Amniotic stem cell (primary cell): Measurements from ENCODE around the gene INCA1.

Experiments
- DNase-seq: peaks from one replicate; lab custom pipeline; 2025; lab: John Stamatoyannopoulos, UW

Gene INCA1

DNA sequence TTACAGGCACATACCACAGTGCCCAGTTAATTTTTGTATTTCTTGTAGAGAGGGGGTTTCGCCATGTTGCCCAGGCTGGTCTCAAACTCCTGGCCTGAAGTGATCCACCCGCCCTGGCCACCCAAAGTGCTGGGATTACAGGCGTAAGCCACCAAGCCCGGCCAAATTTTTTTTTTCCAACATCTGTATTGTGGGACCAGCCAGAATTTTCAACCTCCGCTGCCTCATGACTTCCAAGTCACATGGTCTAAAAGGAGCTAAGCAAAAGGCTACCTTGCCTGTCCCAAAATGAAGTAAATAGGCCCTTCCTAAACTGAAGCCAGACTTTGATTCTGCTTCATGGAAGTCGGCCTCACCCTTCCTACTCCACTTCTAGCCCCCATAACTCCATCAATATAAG lies 25.5 kb downstream of the INCA1 start:
- DNase-seq = no peak

DNA sequence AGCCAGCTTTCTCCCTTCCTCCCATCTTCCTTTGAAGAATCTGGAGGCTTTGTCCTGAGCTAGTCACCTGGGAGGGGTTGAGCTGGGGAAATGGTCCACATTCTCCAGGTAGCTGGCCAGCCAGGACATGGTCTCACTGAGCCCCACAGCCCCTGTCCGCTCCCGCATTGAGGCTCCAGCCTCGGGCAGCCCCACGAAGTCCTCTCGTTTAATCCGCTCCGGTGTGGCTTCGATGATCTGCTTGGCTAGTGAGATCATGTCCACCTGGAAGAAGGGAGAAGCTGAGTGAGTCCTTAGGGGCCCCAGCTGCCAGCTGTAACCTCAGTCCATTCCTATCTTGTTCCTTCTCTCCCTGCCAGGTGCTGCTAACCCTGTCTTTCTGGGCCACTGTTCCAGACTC lies 27.0 kb downstream of the INCA1 start:
- no peak for DNase-seq

DNA sequence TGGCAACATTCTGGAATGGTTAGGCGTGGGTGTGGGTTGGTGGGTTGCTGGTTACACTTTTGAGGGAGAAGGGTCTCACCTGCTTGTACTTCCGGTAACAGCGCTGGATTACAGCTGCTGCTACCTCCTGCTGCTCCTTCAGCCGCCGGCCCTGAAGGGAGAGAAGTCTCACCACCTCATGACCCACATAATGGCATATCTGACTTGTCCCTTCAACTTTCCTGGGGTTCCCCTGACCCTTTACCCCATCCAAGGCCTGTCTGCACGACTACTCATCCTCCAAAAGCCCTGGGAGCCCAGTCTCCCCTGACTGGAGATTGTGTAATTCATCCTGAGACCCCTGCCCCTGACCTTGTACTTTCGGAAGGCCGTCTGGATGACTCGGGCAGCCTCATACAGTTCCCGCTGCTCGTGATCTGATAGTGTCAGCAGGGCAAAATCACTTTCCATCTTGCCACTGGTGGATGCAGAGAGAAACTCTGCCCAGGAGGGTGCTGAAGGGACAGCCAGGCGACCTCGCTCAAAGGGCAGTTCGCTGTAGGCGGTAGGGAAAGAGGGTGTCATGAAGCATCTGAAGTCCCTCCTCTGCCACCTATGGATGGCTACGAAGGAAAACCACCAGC lies 27.7 kb downstream of the INCA1 start:
- peak; percentile 10 for DNase-seq

DNA sequence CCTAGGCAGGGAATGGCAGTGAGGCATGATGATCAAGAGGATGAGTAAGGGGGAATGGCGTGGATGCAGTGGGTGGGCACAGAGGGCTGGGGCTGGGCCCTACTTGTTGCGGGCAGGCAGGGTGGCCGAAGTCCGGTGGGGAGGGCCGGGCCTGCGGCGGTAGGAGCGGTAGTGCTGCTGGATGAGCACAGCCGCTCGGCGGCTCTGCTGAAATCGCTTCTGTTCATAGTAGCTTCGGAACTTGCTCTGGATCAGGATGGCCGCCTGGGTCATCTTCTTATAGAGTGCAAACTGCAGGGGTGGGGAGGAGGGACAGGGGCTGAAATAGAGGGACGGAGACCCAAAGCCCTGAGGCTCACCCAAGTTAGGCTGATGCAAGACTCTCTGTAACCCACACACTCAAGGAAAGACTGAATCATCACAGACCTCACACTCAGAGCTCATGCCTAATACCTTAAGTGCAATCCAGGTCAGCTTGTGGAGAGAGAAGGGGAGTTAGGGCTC lies 28.2 kb downstream of the INCA1 start:
- peak; percentile 91 for DNase-seq

DNA sequence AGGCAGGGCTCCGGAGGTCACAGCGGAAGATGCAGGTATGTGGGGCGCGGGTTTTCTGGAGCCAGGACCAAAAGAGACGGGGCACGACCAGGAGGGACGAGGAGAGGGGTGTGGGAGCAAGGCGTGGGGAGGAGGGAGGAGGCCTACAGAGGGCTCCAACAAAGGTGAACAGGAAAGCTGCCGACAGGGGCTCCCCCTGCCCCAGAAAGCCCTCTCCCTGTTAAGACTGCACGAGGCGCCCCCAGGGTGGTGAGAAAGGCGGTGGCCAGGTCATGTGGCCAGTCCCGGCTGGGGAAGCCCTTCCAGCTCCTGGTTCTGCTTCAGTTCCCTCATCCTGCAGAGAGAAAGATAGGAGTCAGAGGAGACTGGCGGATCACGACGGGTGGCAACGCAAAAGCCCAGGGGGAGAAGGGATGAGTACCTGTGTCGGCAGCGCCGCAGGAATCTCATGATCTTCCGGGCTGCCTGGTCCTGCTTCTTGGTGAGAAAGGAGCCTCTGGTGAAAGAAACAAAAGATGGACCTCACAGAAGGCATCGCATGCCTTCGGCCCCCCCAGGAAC lies 28.8 kb downstream of the INCA1 start:
- DNase-seq = peak; percentile 11

- peak; percentile 91 for DNase-seq
Observed at GRCh38 chr17:4967539-4968485, 29.5 kb downstream of the INCA1 start, which contains the start of gene SPAG7. Gene SPAG7 (minus strand): TSS chr17:4967817. CDS start chr17:4967804, 13 bp downstream.

GRCh38 chr17:4966844-4967538 lies 30.3 kb downstream of the INCA1 start:
- DNase-seq = peak; percentile 98

GRCh38 chr17:4965311-4965986 lies 31.9 kb downstream of the INCA1 start:
- DNase-seq = no peak

GRCh38 chr17:4960279-4960922 lies 36.9 kb downstream of the INCA1 start:
- DNase-seq = no peak

GRCh38 chr17:4959261-4959965 lies 37.9 kb downstream of the INCA1 start:
- DNase-seq = no peak

- no peak for DNase-seq
Observed at GRCh38 chr17:4958102-4958501, 39.2 kb downstream of the INCA1 start.

- DNase-seq = no peak
Observed at GRCh38 chr17:4956493-4957061, 40.7 kb downstream of the INCA1 start.

GRCh38 chr17:4955091-4955490 lies 42.2 kb downstream of the INCA1 start:
- no peak for DNase-seq

- peak; percentile 40 for DNase-seq
Observed at GRCh38 chr17:4953451-4953961, 43.8 kb downstream of the INCA1 start.

GRCh38 chr17:4951486-4951885 lies 45.8 kb downstream of the INCA1 start:
- DNase-seq = no peak

- no peak for DNase-seq
Observed at GRCh38 chr17:4950746-4951204, 46.5 kb downstream of the INCA1 start, which contains the start of gene ENO3. Gene ENO3 (plus strand): TSS chr17:4951119. CDS start chr17:4951830, 711 bp downstream.

GRCh38 chr17:4950075-4950745 lies 47.1 kb downstream of the INCA1 start:
- peak; percentile 56 for DNase-seq

DNA sequence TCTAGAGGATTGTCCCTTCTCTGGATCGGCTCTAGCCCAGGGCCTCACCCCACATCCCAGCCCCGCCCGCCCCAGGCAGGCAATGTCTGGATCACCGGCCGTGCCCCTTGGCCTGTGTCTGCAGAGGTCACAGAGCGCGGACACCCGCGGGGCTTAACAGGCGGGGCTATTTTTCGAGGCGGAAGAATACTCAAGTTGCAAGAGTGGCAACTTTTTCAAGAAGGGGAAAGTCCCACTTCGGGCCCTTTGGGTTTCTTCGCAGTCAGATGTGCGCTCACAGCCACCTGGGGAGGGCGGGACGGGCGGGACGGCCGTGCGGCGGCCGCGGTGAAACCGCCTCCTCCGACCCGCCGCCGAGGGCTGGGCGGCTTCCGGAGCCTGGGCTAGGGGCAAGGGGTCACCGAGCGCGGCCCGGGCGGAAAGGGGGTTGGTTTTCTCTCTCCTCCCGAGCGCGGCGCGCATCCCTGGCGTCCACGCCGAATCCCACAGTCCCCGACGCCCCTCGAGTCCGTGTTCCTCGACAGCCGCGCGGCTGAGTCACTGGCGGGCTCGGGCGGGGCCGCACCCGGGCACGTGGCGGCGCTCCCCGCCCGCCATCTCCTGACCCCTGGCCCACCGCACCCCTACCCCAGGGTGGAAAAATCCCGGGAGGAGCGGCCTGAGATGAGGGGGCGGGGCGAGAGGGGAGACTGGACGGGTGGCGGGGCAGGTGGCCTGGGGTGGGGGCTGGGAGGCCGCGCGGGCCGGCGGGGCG lies 47.8 kb downstream of the INCA1 start:
- peak; percentile 13 for DNase-seq
